ENCODE measurements around the gene ACACA.
"Not testable (repeated sequence)": the region's sequence is repeated elsewhere in the genome, so short reads cannot be mapped to it uniquely, and the experiment has no call there.

The ACACA gene

DNA sequence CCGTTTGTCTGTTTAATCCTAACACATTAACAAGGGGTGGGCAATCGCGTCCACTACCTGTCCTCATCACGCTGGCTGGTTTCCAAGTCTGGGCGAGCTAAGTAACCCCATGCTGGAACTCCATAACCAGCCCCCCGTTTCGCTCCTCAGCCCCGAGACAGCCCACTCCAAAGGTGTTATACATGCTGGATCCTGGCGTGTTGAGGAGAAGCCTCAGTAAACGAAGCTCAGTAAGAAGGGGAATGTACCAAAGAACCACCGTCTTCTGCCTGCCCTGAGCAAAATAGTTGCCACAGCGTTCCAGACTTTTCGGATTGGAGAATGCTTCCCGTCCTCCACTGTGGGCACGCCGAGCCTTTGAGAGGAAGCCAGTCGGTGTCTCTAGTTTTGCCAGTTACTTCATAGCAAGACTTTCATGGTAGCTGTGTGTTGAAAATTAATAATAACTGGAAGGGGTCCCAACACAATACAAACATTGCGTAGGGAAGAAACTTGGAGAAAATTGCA lies 46.9 kb downstream of the ACACA start:
- DNase-seq (ENCODE audit: insufficient read length), result no peak
- FAIRE-seq, result no peak
- TF ChIP-seq TAF1 (IDR thresholded peaks at IDR 0.05; ENCODE audit: borderline replicate concordance, low read depth, low read length), result no peak
- no peak for TF ChIP-seq POLR2AphosphoS5 (IDR thresholded peaks at IDR 0.05; ENCODE audit: low read depth, low read length)
- TF ChIP-seq POLR2A (IDR thresholded peaks at IDR 0.05; ENCODE audit: low read depth, low read length), result no peak

DNA sequence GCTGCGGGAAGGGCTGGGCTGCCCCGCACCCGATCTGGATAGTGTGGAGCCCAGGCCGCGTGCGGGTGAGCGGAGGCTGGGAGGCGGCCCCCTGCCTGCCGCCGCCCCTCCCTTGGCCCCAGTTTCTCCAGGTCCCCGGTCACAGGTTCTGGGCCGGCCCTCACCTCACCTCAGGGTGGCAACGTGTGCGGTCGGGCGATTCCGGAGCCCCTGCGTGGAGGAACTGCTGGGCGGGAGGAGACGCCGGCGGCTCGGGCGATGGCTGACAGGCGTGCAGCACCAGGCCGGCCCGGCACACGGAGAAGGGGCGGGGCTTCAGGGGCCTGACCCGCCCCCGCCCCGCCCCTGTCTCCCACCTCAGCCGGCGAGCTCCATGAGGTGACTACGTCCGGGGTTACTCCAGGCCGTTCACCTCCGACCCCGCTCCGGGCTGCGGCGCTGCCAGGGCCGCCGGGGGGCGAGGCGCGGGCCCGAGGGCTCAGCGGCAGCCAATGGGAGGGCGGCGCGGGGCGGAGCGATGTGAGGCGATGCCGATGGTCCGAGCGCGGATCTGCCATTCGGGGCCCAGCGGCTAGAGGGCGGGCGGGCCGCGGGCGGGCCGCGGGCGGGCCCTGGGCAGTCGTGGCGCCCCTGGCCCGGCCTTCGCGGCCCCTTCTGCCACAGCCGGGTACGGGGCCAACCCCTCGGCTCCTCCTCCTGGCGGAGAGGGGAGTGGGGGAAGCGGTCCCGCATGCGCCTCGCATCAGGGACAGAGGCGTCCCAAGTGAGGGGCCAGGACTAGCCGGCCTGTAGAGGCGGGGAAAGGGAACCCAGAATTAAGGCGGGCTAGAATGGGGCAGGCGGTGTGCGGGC lies 47.6 kb downstream of the ACACA start:
- no peak for FAIRE-seq
- TF ChIP-seq POLR2AphosphoS5 (IDR thresholded peaks at IDR 0.05; ENCODE audit: low read depth, low read length) (no peak; the same call in 1 of the 2 replicates), TAF1 (IDR thresholded peaks at IDR 0.05; ENCODE audit: borderline replicate concordance, low read depth, low read length) (peak; percentile 49), POLR2A (IDR thresholded peaks at IDR 0.05; ENCODE audit: low read depth, low read length) (peak; percentile 58; the same call in 1 of the 2 replicates)

DNA sequence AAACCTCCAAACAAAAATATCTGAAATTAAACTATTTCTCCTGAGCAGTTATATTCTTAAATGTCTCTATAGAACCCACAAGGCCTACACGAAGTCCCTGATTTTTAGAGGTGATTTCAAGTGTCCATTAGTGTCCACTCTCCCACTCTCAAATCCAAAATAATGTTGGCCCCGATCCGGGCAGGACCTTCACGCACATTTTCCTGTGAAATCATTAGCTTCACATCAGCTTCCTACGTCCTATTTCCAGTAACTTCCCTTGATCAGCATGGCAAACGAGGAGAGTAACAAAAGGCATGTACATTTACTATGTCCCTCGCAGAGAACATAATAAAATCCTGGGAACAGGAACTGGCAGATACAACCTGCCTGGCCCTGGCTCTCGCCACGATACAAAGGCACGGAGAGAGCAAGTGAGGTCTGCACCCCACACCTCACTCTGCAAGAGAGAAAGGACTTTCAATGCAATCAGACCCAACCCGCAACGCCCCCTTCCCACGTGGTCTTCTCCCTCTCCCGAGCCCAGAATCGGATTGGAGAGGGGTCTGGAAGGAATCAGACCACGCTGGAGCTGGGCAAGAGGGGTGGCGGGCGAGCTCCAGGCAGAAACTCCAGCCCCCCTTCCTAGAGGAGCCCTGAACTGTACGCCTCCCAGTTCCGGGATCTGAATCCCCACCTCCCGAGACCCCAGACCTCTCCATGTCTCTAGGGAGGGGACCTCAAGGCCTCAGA lies 48.4 kb downstream of the ACACA start:
- DNase-seq (ENCODE audit: insufficient read length) (peak; percentile 36), FAIRE-seq (no peak)
- TF ChIP-seq POLR2AphosphoS5 (IDR thresholded peaks at IDR 0.05; ENCODE audit: low read depth, low read length) (no peak), TAF1 (IDR thresholded peaks at IDR 0.05; ENCODE audit: borderline replicate concordance, low read depth, low read length) (no peak), POLR2A (IDR thresholded peaks at IDR 0.05; ENCODE audit: low read depth, low read length) (no peak)

More for the DNA sequence above, 47.6 kb downstream of the ACACA start:
- DNase-seq (ENCODE audit: insufficient read length), result peak; percentile 95

DNA sequence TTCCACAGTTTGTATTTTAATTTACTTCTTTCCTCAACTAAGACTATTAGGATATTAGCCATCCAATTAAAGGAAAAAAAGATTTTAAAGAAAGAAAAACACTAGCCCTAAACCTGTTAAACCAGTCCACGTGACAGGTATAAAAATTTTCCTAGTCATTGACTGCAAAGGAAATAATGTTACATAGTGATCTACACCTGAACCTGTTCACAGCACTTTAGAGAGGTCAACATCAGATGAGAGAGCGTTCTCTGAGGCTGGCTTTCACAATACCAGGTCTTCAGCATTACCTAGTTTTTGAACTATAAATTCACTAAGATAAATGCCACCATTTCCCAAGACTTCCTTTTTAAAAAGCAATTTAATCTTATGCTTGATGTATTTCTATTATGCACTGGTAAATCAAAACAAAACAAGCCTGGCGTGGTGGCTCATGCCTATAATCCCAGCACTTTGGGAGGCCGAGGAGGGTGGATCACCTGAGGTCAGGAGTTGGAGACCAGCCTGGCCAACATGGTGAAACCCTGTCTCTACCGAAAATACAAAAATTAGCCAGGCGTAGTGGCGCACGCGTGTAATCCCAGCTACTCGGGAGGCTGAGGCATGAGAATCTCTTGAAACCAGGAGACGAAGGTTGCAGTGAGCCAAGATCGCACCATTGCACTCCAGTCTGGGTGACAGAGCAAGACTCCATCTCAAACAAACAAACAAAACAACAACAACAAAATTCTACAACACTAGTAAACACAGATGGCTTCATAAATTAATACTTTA lies 49.7 kb downstream of the ACACA start:
- FAIRE-seq; DNase-seq (ENCODE audit: insufficient read length): not testable (repeated sequence)

DNA sequence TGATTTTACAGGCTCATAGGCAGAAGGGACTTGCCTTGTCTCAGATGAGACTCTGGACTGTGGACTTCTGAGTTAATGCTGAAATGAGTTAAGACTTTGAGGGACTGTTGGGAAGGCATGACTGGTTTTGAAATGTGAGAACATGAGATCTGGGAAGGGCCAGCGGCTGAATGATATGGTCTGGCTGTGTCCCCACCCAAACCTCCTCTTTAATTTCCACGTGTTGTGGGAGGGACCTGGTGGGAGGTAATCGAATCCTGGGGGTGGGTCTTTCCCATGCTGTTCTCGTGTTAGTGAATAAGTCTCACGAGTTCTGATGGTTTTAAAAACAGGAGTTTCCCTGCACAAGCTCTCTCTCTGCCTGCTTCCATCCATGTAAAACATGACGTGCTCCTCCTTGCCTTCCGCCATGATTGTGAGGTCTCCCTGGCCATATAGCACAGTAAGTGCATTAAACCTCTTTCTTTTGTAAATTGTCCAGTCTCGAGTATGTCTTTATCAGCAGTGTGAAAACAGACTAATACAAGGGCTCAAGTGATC lies 59.7 kb downstream of the ACACA start:
- not testable (repeated sequence) for DNase-seq (ENCODE audit: insufficient read length); FAIRE-seq

DNA sequence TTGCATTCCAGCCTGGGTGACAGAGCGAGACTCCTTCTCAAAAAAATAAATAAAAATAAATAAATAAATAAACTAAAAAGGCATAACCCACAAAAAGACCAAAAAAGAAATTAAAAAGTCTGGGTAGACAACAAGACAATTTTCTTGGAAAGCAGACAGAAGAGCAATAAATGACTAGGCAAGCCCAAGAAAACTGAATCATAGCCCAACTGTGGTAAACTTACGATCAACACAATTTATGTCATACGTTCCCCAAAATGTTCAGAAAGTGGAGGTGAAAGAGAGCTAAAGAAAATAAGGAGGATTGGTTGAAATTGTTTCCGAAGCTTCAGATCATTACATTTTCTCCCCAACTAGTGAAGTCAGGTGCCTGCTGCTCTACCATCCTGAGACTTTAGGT lies 62.1 kb downstream of the ACACA start:
- no peak for TF ChIP-seq TAF1 (IDR thresholded peaks at IDR 0.05; ENCODE audit: borderline replicate concordance, low read depth, low read length)
- FAIRE-seq (no peak), DNase-seq (ENCODE audit: insufficient read length) (no peak)

DNA sequence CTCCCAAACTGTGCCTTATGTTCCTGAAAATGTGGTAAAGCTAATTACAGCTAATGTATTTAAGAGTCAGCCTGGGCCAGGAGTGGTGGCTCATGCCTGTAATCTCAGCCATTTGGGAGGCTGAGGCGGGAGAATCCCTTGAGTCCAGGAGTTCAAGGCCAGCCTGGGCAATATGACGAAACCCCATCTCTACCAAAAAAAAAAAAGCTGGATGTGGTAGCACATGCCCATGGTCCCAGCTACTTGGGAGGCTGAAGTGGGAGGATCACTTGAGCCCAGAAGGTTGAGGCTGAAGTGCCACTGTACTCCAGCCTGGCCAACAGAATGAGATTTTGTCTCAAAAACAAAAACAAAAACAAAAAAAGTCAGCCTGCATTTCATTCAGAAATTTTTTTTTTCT lies 64.0 kb downstream of the ACACA start:
- FAIRE-seq (no peak), DNase-seq (ENCODE audit: insufficient read length) (no peak)
- TF ChIP-seq TAF1 (IDR thresholded peaks at IDR 0.05; ENCODE audit: borderline replicate concordance, low read depth, low read length), result no peak
- TF ChIP-seq POLR2AphosphoS5 (IDR thresholded peaks at IDR 0.05; ENCODE audit: low read depth, low read length), result no peak
- TF ChIP-seq POLR2A (IDR thresholded peaks at IDR 0.05; ENCODE audit: low read depth, low read length), result no peak

DNA sequence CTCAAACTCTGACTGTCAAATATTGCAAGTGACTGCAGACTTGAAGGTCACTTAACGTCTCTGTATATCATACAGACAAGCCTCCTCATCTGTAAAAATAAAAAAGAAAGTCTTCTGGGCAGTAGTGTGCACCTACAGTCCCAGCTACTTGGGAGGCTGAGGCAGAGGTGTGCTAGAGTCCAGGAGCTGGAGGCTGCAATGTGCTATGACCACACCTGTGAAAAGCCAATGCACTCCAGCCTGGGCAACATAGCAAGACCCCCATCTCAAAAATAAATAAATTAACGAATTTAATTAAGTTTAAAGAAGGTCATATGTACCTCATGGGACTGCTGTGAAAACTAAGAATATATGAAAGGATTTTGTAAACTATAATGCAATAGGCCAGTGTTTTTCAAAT lies 65.8 kb downstream of the ACACA start:
- TF ChIP-seq POLR2AphosphoS5 (IDR thresholded peaks at IDR 0.05; ENCODE audit: low read depth, low read length), result no peak
- no peak for TF ChIP-seq TAF1 (IDR thresholded peaks at IDR 0.05; ENCODE audit: borderline replicate concordance, low read depth, low read length)
- no peak for TF ChIP-seq POLR2A (IDR thresholded peaks at IDR 0.05; ENCODE audit: low read depth, low read length)
- FAIRE-seq (no peak), DNase-seq (ENCODE audit: insufficient read length) (no peak)

DNA sequence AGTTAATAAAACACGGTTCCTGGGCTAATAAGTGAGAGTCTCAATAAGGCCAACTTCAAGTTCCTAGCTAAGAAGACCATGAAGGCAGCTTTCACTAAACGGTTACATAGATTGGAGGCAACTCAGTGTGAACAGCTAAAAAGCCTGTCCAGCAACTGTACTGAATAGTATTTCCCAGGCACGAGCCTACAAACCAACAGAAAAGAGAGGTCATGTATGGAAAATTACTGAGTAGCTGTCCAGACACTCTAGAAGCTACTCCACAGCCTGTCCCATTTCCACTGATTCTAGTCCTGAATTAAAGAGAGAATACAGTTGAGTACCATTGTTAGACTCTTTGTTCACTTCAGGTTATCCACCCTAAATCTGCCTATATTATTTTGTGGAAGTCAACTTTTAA lies 67.3 kb downstream of the ACACA start:
- DNase-seq (ENCODE audit: insufficient read length), result no peak
- FAIRE-seq, result no peak
- TF ChIP-seq POLR2A (IDR thresholded peaks at IDR 0.05; ENCODE audit: low read depth, low read length) (no peak), POLR2AphosphoS5 (IDR thresholded peaks at IDR 0.05; ENCODE audit: low read depth, low read length) (no peak), TAF1 (IDR thresholded peaks at IDR 0.05; ENCODE audit: borderline replicate concordance, low read depth, low read length) (no peak)

DNA sequence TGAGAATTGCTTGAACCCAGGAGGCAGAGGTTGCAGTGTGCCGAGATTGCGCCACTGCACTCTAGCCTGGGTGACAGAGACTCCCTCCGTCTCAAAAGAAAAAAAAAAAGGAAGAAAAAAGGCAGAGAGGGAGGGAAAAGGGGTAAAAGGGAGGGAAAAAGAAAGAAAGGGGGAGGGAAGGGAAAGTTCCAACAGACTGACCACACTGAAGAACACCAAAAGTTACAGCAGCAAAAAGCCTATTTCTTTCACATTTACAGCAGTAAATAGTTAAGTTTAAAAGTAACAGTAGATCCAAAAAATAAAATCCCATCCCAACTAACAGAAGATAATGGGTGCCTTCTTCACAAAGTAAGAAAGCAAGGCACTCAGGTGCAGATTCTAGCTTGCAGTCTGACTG lies 67.8 kb downstream of the ACACA start:
- FAIRE-seq, result no peak

DNA sequence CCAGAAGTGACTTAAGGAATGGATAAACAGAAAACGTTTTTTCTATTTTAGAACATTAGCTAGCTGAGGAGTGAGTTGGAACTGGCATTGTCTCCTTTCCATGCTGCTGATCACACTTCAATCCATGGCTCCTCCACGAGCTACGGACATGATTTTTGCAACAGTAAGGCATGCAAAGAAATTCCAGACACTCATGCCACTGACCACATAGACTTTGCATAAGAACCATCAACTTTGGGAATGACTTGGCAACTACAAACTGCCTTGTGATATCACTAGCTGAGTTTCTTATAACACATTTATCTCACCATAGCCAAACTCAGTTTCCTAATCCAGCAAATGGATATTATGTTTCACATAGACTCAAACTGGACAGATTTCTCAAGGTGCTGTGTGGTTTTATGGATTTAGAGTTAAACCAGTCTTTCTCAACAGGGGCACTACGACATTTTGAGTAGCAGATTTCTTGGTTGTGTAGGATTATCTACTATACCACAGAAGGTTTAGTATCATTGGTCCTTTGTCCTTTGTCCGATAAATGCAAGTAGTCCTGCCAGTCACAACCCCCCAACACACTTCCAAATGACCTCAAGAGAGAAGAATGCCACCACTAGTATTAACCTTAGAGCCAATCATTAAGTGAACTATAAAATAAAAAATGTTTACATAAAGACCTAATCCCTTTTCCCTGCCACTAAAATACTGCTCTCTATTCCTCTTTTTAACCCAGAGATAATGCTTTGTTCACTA lies 79.1 kb downstream of the ACACA start:
- TF ChIP-seq POLR2AphosphoS5 (IDR thresholded peaks at IDR 0.05; ENCODE audit: low read depth, low read length), result no peak
- TF ChIP-seq TAF1 (IDR thresholded peaks at IDR 0.05; ENCODE audit: borderline replicate concordance, low read depth, low read length), result no peak
- TF ChIP-seq POLR2A (IDR thresholded peaks at IDR 0.05; ENCODE audit: low read depth, low read length), result no peak
- DNase-seq (ENCODE audit: insufficient read length) (no peak), FAIRE-seq (no peak)

More for the DNA sequence above, 67.8 kb downstream of the ACACA start:
- DNase-seq (ENCODE audit: insufficient read length), result no peak
- TF ChIP-seq POLR2AphosphoS5 (IDR thresholded peaks at IDR 0.05; ENCODE audit: low read depth, low read length) (no peak), POLR2A (IDR thresholded peaks at IDR 0.05; ENCODE audit: low read depth, low read length) (no peak), TAF1 (IDR thresholded peaks at IDR 0.05; ENCODE audit: borderline replicate concordance, low read depth, low read length) (no peak)

All from GM12892 (cell line).